ENCODE measurements around the gene CLASRP.

DNA sequence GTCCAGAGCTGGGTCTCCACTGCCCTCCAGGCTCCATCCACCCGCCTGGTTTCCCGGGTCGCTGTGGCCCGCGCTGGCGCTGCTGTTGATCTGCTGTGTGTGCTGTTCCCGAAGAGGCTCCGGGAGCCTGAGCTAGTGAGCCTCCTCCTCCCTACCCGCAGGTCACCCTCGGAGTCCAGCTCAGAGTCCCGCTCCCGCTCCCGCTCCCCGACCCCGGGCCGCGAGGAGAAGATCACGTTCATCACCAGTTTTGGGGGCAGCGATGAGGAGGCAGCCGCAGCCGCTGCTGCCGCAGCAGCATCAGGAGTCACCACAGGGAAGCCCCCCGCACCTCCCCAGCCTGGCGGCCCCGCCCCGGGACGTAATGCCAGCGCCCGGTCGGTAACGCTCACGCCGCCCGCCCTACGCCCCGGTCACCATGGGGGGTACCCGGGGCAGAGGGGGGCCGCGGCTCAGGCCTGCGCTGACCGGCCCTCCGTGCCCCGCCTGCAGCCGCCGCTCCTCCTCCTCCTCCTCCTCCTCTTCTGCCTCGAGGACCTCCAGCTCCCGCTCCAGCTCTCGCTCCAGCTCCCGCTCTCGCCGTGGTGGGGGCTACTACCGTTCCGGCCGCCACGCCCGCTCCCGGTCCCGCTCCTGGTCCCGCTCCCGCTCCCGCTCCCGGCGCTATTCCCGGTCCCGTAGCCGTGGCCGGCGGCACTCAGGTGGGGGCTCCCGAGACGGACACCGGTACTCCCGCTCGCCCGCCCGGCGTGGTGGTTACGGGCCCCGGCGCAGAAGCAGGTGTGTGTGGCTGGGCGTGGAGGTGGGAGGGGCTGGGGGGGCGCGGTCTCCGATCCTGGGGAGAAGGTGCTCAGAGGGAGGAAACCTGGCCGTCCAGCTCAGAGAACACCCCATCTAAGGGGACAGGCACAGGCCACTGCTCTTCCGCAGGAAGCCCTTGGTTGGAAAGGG is 25.3 kb downstream of the CLASRP start:
- TF ChIP-seq, protein P1, sequence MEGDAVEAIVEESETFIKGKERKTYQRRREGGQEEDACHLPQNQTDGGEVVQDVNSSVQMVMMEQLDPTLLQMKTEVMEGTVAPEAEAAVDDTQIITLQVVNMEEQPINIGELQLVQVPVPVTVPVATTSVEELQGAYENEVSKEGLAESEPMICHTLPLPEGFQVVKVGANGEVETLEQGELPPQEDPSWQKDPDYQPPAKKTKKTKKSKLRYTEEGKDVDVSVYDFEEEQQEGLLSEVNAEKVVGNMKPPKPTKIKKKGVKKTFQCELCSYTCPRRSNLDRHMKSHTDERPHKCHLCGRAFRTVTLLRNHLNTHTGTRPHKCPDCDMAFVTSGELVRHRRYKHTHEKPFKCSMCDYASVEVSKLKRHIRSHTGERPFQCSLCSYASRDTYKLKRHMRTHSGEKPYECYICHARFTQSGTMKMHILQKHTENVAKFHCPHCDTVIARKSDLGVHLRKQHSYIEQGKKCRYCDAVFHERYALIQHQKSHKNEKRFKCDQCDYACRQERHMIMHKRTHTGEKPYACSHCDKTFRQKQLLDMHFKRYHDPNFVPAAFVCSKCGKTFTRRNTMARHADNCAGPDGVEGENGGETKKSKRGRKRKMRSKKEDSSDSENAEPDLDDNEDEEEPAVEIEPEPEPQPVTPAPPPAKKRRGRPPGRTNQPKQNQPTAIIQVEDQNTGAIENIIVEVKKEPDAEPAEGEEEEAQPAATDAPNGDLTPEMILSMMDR (IDR thresholded peaks at IDR 0.05) = no peak
- no peak for TF ChIP-seq POLR2A (IDR thresholded peaks at IDR 0.05)
